ENCODE measurements around the gene RBM33. TPM values are rescaled to one million over a fixed set of nuclear protein-coding genes. Genes with fewer than 3 reads are reported as not detected.

The RBM33 gene
- total RNA-seq, 1 donor = 23.7 TPM

GRCh38 chr7:155625557-155625956, 18.9 kb upstream of the RBM33 start:
- no peak for DNase-seq (ENCODE audit: low read depth)
- H3K4me3 ChIP-seq (ENCODE audit: low read depth, low read length) = no peak overlapping the region
- TF ChIP-seq CTCF (IDR thresholded peaks at IDR 0.05; ENCODE audit: insufficient read depth, low read depth, low read length) = no peak

- H3K4me3 ChIP-seq (ENCODE audit: low read depth, low read length) = no peak overlapping the region
- no peak for DNase-seq (ENCODE audit: low read depth)
- no peak for TF ChIP-seq CTCF (IDR thresholded peaks at IDR 0.05; ENCODE audit: insufficient read depth, low read depth, low read length)
Measured at GRCh38 chr7:155629171-155629570, 15.3 kb upstream of the RBM33 start.

- no peak for TF ChIP-seq CTCF (IDR thresholded peaks at IDR 0.05; ENCODE audit: insufficient read depth, low read depth, low read length)
- H3K4me3 ChIP-seq (ENCODE audit: low read depth, low read length) = no peak overlapping the region
- no peak for DNase-seq (ENCODE audit: low read depth)
Measured at GRCh38 chr7:155631155-155631554, 13.3 kb upstream of the RBM33 start.

GRCh38 chr7:155635817-155636216, 8.6 kb upstream of the RBM33 start:
- no peak for DNase-seq (ENCODE audit: low read depth)
- no peak overlapping the region for H3K4me3 ChIP-seq (ENCODE audit: low read depth, low read length)
- no peak for TF ChIP-seq CTCF (IDR thresholded peaks at IDR 0.05; ENCODE audit: insufficient read depth, low read depth, low read length)

- no peak for TF ChIP-seq CTCF (IDR thresholded peaks at IDR 0.05; ENCODE audit: insufficient read depth, low read depth, low read length)
- H3K4me3 ChIP-seq (ENCODE audit: low read depth, low read length) = no peak overlapping the region
- DNase-seq (ENCODE audit: low read depth) = no peak
Measured at GRCh38 chr7:155637155-155637554, 7.3 kb upstream of the RBM33 start.

- DNase-seq (ENCODE audit: low read depth) = no peak
- no peak for TF ChIP-seq CTCF (IDR thresholded peaks at IDR 0.05; ENCODE audit: insufficient read depth, low read depth, low read length)
- H3K4me3 ChIP-seq (ENCODE audit: low read depth, low read length) = no peak overlapping the region
Measured at GRCh38 chr7:155638366-155638765, 6.1 kb upstream of the RBM33 start.

GRCh38 chr7:155639958-155640520, 4.4 kb upstream of the RBM33 start:
- TF ChIP-seq CTCF (IDR thresholded peaks at IDR 0.05; ENCODE audit: insufficient read depth, low read depth, low read length) = no peak
- no peak overlapping the region for H3K4me3 ChIP-seq (ENCODE audit: low read depth, low read length)
- no peak for DNase-seq (ENCODE audit: low read depth)

Data from fibroblast of villous mesenchyme (primary cell).